Fibroblast of lung (primary cell): Measurements from ENCODE around the gene ELOVL5. TPM values are rescaled to one million over a fixed set of nuclear protein-coding genes. Genes with fewer than 3 reads are reported as not detected.

ENCODE experiments used
- DNase-seq, 2 donors: peaks; one replicate each; pipeline versions ENCODE4 v3.0.0 to v3.0.0-alpha.2; 2010; ENCODE audit warnings: low read depth in 2 of 2
- H2AFZ ChIP-seq: 2 replicates; pipeline ENCODE4 v1.5.1; 2012; ENCODE audit warnings: low read length, control low read depth, inconsistent platforms
- H3K27ac ChIP-seq: 2 replicates; pipeline ENCODE4 v1.5.1; 2011; ENCODE audit warnings: low read length, control low read depth; ENCODE audit not compliant: insufficient read depth
- H3K27me3 ChIP-seq: 2 replicates; pipeline ENCODE4 v1.5.1; 2011; ENCODE audit warnings: mild to moderate bottlenecking, low read length; ENCODE audit not compliant: control insufficient read depth, insufficient read depth
- H3K36me3 ChIP-seq: 2 replicates; pipeline ENCODE4 v1.5.1; 2011; ENCODE audit warnings: low read length; ENCODE audit not compliant: control insufficient read depth, insufficient read depth
- H3K4me1 ChIP-seq: 2 replicates; pipeline ENCODE4 v1.5.1; 2011; ENCODE audit warnings: low read length; ENCODE audit not compliant: control insufficient read depth, insufficient read depth; ENCODE audit errors: extremely low read depth
- H3K4me2 ChIP-seq: 2 replicates; pipeline ENCODE4 v1.5.1; 2011; ENCODE audit warnings: low read length, control low read depth; ENCODE audit not compliant: insufficient read depth; ENCODE audit errors: extremely low read depth
- H3K4me3 ChIP-seq, 4 experiments: fragments of 200-600 bp in 1 of 4; sonication (generic) in 1 of 4; replicated peaks in 1 of 4; 2 replicates each; pipeline ENCODE4 v1.5.1; 2011 to 2016; ENCODE audit warnings: low read length in 4 of 4, low read depth in 3 of 4, mild to moderate bottlenecking in 3 of 4, control low read depth in 2 of 4, inconsistent platforms in 1 of 4, mixed read lengths in 1 of 4; ENCODE audit not compliant: insufficient read depth in 1 of 4; ENCODE audit errors: control extremely low read depth in 1 of 4
- H3K79me2 ChIP-seq: 2 replicates; pipeline ENCODE4 v1.5.1; 2012; ENCODE audit warnings: mild to moderate bottlenecking, low read length, inconsistent platforms; ENCODE audit not compliant: control insufficient read depth, insufficient read depth
- H3K9ac ChIP-seq: 2 replicates; pipeline ENCODE4 v1.5.1; 2011; ENCODE audit warnings: mild to moderate bottlenecking, low read length, control low read depth; ENCODE audit not compliant: insufficient read depth
- H3K9me3 ChIP-seq: 2 replicates; pipeline ENCODE4 v1.5.1; 2012; ENCODE audit warnings: low read depth, low read length; ENCODE audit not compliant: control insufficient read depth, insufficient read depth
- H4K20me1 ChIP-seq: 2 replicates; pipeline ENCODE4 v1.5.1; 2011; ENCODE audit warnings: low read length; ENCODE audit not compliant: control insufficient read depth, insufficient read depth; ENCODE audit errors: extremely low read depth
- EZH2 ChIP-seq: IDR thresholded peaks from 2 replicates; pipeline ENCODE4 v1.5.1; 2012; ENCODE audit warnings: low read length, control low read depth, mild to moderate bottlenecking; ENCODE audit errors: missing control alignments
- polyA plus RNA-seq, 2 donors: library from polyadenylated mRNA; depleted of rRNA in 1 of 2; stranded (reverse) in 1 of 2; unstranded in 1 of 2; fragments of >200 nt; gene quantifications; 2 replicates each; pipeline ENCODE4 v1.2.1, GENCODE V29; 2011 to 2012; ENCODE audit warnings: missing spikeins in 1 of 2
- total RNA-seq: library from RNA; depleted of rRNA; stranded (reverse); fragments of >200 nt; gene quantifications from 2 replicates; pipeline ENCODE4 v1.2.1, GENCODE V29; 2014
- TF ChIP-seq, protein P1 (sequence below), 2 donors: IDR thresholded peaks in 1 of 2; conservative IDR thresholded peaks in 1 of 2; 1 replicate in 1 of 2; 2 replicates in 1 of 2; pipeline ENCODE4 v1.5.1; 2011 to 2012; ENCODE audit warnings: low read length in 2 of 2, control low read depth in 1 of 2, inconsistent platforms in 1 of 2, low read depth in 1 of 2, mild to moderate bottlenecking in 1 of 2

Gene ELOVL5
- total and polyA plus RNA-seq, 2 donors (not counting 1 experiment from before 2014, with no cell fraction given): 67.7 to 96.7 TPM

DNA sequence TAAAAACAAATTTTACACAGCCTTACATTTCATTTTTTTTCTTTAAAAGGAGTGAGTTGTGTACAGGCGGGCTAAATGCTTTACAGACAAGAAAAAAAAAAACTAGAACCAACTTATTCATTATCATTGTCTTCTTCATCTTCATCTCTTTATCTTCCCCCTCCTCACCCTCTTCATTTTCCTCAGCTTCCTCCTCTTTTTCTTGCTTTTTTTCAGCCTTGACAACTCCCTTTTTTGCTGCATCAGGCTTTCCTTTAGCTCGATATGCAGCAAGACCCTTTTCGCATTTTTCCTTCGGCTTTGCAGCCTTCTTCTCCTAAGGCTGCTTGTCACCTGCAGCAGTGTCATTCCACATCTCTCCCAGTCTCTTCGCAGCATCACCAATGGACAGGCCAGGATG lies 113.2 kb downstream of the ELOVL5 start:
- no peaks in the 10 kb centered on the region for H3K9me3 ChIP-seq

DNA sequence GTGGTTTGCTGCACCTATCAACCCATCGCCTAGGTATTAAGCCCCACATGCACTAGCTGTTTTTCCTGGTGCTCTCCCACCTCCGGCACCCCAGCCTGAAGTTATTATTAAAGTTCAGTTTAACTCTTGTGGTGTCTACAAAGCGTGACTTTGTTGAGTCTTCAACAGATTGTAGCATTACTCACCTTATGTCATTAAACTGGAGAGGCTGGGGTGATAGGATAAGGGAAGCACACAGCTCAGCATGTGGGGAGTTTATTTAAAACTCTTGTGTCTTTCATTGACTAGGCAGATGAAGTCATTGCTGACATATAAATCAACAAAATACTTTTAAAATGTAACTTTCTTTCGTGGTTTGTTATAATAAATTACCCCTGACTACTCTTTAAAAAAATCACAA lies 115.4 kb downstream of the ELOVL5 start:
- Histone ChIP-seq H3K4me2 (no peak overlapping the region), H3K4me1 (no peaks in the 10 kb centered on the region), H4K20me1 (no peaks in the 10 kb centered on the region), H3K79me2 (no peaks in the 10 kb centered on the region), H3K9ac (no peak overlapping the region), H3K9me3 (no peaks in the 10 kb centered on the region), H3K27me3 (no peaks in the 10 kb centered on the region), H3K4me3 (no peak overlapping the region), H3K27ac (no peak overlapping the region), H2AFZ (no peak overlapping the region), H3K36me3 (no peaks in the 10 kb centered on the region)
- peak in 1 of 2 donors; percentile 67 for DNase-seq
- no peak for TF ChIP-seq EZH2
- TF ChIP-seq, protein P1, sequence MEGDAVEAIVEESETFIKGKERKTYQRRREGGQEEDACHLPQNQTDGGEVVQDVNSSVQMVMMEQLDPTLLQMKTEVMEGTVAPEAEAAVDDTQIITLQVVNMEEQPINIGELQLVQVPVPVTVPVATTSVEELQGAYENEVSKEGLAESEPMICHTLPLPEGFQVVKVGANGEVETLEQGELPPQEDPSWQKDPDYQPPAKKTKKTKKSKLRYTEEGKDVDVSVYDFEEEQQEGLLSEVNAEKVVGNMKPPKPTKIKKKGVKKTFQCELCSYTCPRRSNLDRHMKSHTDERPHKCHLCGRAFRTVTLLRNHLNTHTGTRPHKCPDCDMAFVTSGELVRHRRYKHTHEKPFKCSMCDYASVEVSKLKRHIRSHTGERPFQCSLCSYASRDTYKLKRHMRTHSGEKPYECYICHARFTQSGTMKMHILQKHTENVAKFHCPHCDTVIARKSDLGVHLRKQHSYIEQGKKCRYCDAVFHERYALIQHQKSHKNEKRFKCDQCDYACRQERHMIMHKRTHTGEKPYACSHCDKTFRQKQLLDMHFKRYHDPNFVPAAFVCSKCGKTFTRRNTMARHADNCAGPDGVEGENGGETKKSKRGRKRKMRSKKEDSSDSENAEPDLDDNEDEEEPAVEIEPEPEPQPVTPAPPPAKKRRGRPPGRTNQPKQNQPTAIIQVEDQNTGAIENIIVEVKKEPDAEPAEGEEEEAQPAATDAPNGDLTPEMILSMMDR (conservative IDR thresholded peaks at IDR 0.05 in 1 of 2, IDR thresholded peaks at IDR 0.05 in 1 of 2; ENCODE audit: low read depth in 1 of 2, low read length in 2 of 2): no peak

More for the DNA sequence above, 113.2 kb downstream of the ELOVL5 start:
- no peaks in the 10 kb centered on the region for H3K79me2 ChIP-seq
- H3K4me3 ChIP-seq: no peak overlapping the region
- H3K27ac ChIP-seq: no peak overlapping the region
- H3K27me3 ChIP-seq: no peaks in the 10 kb centered on the region
- no peaks in the 10 kb centered on the region for H4K20me1 ChIP-seq
- H3K4me1 ChIP-seq: no peaks in the 10 kb centered on the region
- TF ChIP-seq, protein P1 (conservative IDR thresholded peaks at IDR 0.05 in 1 of 2, IDR thresholded peaks at IDR 0.05 in 1 of 2; ENCODE audit: low read depth in 1 of 2, low read length in 2 of 2): no peak
- no peak for TF ChIP-seq EZH2
- H3K9ac ChIP-seq: no peak overlapping the region
- H3K4me2 ChIP-seq: no peak overlapping the region
- H2AFZ ChIP-seq: no peak overlapping the region
- DNase-seq: no peak
- H3K36me3 ChIP-seq: no peaks in the 10 kb centered on the region

DNA sequence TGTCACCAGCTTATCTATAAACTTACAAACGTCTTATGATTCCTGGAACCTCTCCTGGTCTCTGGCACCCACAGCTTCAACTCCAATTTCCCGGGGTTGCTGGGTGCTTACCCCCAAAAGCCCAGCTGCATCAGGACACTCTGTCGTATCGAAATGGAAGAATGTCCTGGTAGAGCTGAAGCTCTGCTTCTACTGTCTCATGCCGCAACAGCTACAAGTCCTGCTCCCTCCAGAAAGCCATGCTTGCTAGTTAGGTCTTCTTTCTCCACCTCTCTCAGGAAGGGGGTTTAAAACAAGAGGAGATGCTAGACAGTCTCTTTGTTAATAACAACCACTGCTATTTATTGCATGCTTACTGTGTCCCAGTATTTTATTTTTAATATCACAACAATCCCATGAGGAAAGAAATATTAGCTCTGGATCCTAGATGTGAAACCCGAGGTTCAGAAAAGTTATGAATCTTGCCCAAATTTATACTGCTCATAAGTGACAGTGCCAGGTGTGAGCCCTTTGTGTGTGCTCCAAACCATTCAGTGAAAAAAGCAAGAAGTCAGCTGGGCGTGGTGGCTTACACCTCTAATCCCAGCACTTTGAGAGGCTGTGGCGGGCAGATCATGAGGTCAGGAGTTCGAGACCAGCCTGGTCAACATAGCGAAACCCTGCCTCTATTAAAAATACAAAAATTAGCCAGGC lies 117.8 kb downstream of the ELOVL5 start:
- Histone ChIP-seq H2AFZ (no peak overlapping the region), H3K36me3 (no peaks in the 10 kb centered on the region), H3K4me1 (no peaks in the 10 kb centered on the region), H3K27ac (no peak overlapping the region), H3K79me2 (no peaks in the 10 kb centered on the region), H3K27me3 (no peaks in the 10 kb centered on the region), H3K9me3 (no peaks in the 10 kb centered on the region), H3K4me2 (no peak overlapping the region), H3K9ac (no peak overlapping the region), H3K4me3 (no peak overlapping the region), H4K20me1 (no peaks in the 10 kb centered on the region)
- DNase-seq: no peak
- no peak for TF ChIP-seq EZH2
- TF ChIP-seq, protein P1 (conservative IDR thresholded peaks at IDR 0.05 in 1 of 2, IDR thresholded peaks at IDR 0.05 in 1 of 2; ENCODE audit: low read depth in 1 of 2, low read length in 2 of 2): no peak
